NCI-H524 (cell line): ENCODE data around the gene ESR2.
"Not testable (repeated sequence)": the region's sequence is repeated elsewhere in the genome, so short reads cannot be mapped to it uniquely, and the experiment has no call there.

Experiments
- DNase-seq, 2 experiments: peaks; one replicate each; lab custom pipeline; 2025; lab: John Stamatoyannopoulos, UW

ESR2 gene

DNA sequence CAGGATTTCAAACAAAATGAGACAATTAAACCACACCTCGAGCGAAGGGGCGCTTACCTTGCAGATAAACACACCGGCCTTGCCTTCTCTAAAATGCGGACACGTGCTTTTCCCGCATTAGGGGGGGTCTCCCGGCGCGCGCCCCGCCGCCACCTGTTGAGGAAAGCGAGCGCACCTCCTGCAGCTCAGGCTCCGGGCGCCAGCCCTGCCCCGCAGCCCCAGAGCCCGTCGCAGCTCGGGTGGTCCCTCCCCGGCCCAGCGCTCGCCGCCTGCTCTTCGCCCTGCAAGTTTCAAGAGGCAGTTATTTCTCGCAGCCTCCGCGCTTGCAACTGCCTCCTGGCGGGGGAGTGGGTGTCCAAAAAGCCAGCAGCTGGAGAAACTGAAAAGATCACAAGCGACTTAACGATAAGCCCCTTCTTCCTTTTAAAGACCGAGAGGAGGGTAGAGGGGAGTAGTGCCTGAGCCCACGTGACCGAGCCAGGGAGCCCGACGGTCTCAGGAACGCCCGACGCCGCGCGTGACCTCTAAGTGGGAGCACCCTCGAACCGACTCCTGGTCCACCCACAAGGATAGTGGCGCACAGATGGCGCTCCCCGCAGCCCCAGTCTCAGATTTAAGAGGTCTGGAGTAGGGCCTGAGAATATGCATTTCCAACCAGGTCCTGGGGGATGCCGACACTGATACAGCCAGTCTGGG lies at the start of gene ESR2:
ESR2 (minus strand) TSS at position 396 of the 696 bp plus-strand sequence. CDS start 11,386 bp downstream, outside the sequence.
- peak; percentile 94 to 97 for DNase-seq

- no peak for DNase-seq
Measured at GRCh38 chr14:64340560-64341196, 46.5 kb upstream of the ESR2 start.

- peak; percentile 100 for DNase-seq
Measured at GRCh38 chr14:64338616-64339316, 44.6 kb upstream of the ESR2 start.

GRCh38 chr14:64337888-64338615 lies 43.9 kb upstream of the ESR2 start:
- peak; percentile 96 to 98 for DNase-seq

DNA sequence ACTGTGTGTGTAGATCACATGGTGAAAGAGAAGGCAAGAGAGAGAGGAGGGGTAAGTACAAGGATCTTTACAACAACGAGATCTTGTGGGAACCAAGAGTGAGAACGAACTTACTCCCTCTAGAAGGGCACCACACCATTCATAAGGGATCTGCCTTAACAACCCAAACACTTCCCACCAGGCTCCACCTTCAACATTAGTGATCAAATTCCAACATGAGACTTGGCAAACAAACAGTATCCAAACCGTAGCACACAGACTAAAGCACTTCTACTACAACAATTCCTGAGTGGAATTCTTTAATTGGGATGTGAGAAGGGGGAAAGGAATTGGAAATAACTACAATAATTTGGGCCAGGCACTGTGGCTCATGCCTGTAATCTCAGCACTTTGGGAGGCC lies 35.0 kb upstream of the ESR2 start:
- DNase-seq: no peak

GRCh38 chr14:64326502-64326901 lies 32.3 kb upstream of the ESR2 start:
- no peak for DNase-seq

GRCh38 chr14:64324895-64325294 lies 30.7 kb upstream of the ESR2 start:
- peak; percentile 36 to 69 for DNase-seq

- peak in 1 of 2 experiments; percentile 48 for DNase-seq
Measured at GRCh38 chr14:64324461-64324860, 30.3 kb upstream of the ESR2 start.

GRCh38 chr14:64320362-64320761 lies 26.2 kb upstream of the ESR2 start:
- not testable (repeated sequence) for DNase-seq

DNA sequence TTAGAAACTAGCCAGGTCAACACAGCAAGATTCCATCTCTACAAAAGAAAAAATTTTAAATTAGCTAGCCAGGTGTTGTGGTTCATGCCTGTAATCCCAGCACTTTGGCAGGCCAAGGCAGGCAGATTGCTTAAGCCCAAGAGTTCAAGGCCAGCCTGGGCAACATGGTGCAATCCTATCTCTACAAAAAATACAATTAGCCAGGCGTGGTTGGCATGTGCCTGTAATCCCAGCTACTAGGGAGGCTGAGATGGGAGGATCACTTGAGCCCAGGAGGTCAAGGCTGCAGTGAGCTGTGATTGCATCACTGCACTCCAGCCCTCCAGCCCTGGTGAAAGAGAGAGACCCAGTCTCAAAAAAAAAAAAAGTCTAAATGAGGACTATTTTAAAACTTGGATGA lies 24.5 kb upstream of the ESR2 start:
- not testable (repeated sequence) for DNase-seq

DNA sequence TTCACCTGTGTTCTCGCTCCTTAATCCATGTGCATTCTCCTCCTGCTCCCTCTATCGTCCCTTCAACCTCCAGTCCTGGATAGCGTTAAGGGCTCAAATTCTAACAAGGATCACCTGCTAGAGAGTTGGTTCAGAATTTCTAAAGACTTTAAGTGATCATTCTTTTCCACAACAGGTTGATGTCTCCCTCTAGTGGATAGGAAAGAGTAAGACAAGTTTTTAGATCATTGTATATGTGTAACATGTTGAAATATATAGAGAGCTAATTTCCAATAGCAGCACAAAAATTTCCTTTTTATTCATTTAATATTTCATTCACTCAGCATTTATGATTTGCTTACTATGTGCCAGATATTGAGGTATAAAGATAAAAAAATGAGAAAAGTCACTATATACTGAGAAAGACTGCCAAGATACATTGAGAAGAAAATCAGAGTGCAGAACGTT lies 9.3 kb upstream of the ESR2 start:
- peak; percentile 84 to 95 for DNase-seq

DNA sequence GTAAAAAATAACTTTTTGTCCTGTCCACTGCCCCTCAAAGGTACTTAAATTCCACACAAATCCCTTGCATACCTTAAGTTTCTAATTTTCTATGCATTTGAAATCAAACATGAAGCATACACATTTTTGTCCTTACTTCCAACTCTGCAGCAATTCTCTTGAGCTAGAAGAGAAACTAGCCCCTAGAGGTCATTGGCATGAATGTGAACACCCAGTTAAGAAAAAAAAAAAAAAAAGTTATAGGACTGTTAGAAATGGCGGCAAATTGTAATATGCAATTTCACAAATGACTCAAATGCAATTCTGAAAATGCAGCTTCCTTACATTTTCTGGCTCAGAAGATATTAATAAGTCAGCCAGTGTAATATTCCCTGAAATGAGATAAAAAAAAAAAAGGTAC lies 4.6 kb upstream of the ESR2 start:
- no peak for DNase-seq

DNA sequence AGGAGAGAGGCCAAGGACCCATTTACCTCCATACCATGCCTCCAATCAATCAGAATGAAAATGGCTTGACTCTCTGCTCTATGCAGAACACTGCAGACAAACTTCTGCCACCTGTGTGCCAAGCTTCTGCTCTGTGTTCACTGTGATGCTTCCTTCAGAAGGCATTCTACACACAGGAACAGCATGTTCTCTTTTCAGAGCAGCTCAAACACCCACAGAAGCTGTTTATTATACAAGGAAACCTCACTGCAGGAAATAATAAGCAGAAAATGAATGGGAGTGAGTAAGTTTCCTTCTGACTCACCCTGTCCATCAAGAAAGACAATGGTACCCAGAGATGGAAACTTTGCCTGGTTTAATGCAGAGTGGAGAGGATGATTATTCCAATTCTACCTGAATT lies 2.4 kb upstream of the ESR2 start:
- DNase-seq: no peak

DNA sequence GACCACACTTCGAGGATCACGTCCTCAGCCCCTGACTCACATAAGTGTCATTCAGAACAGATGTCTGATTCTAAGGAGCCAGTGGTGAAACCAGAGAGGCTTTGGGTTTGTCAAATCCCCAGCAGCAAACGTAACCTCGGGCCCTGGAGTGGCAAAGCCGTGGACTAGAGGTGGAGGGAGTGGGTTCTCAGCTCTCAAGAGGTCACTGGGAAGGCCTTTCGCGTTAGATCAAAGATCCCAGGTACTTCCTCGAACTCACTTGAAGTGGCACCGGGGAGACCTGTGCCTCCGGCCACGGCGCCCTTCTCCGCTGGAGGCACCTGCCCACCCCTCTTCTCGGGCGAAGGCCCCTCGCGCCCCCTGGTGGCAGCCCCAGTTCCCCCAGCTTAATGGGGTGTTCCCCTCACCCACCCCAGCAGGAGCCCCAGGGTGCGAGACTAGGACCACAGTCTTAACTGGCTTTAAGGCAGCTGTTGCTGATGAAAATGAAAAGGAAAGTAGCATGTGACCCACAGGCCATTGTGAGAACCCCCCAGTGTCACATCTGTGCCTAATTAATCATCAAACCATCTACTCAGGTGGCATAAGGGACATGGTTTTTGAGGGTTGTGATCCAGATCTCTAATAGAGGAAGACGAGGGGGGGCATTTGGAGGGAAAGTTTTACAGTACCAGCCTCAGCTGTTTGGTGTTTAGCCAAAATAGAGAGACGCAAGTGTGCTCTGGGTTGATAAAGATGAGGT lies 672 bp upstream of the ESR2 start:
- peak; percentile 94 to 97 for DNase-seq

- DNase-seq: no peak
Measured at GRCh38 chr14:64292197-64292596, 2.0 kb downstream of the ESR2 start.

- no peak for DNase-seq
Measured at GRCh38 chr14:64289571-64289970, 4.6 kb downstream of the ESR2 start.

DNA sequence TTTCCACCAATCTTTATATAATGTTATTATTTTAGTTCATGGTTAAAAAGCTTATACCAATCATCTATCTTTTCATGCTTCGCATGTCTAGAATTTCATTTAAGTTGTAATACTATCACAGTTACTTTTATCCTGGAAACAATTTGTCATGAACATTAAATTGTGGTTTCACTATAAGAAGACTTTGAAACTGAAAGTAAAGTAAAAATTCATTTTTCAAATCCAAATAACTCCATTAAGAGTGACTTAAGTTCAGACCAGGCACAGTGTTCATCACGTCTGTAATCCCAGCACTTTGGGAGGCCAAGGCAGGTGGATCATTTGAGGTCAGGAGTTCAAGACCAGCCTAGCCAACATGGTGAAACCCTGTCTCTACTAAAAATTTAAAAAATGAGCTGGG lies 12.4 kb downstream of the ESR2 start:
- DNase-seq: no peak

DNA sequence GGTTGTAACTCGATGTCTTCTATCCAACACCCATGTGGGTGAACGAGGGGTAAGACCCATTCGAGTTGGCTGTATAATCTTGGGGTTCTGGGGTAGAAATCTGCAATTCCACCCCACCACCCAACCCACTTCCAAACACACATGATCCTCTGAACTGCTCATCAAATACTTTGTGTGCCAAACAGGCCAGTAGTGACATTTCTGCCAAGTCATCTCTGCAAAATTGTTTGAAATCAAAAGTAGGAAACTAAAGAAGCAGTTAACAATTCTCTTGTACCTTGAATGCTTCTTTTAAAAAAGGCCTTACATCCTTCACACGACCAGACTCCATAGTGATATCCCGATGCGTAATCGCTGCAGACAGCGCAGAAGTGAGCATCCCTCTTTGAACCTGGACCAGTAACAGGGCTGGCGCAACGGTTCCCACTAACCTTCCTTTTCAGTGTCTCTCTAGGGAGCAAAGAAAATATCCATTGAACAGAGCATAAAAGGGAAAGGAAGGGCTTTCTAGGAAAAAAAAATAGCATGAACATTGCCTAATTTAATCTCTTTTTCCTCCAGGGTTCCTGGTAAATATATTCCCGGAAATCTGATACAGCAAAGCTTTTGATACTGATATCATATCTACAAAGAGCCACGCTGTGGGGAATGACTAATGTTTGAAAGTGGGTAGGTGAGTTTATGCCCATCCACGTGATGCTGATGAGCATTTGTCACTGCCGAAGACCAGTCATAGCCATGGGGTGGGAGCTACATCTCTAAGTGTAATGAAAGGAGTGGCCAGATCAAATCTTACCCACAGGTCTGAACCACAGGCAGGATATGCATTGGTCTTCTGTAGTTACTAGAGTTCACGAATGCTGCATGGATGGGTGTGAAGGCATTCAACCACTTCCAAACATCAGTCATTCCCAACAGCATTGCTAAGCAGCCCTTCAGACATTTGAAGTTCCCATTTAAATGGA lies 14.2 kb downstream of the ESR2 start:
- DNase-seq: no peak

- no peak for DNase-seq
Measured at GRCh38 chr14:64278458-64278857, 15.7 kb downstream of the ESR2 start.

DNA sequence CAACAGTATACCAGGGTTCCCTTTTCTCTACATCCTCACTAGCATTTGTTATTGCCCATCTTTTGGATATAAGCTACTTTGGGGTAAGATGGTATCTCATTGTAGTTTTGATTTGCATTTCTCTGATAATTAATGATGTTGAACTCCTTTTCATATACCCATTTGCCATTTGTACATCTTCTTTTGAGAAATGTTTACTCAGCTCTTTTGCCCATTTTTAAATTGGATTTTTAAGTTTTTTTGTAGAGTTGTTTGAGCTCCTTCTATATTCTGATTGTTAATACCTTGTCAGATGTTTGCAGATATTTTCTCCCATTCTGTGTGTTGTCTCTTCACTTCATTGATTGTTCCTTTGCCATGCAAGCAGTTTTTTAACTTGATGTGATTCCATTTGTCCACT lies 22.2 kb downstream of the ESR2 start:
- no peak for DNase-seq
